ENCODE data around the gene BYSL. TPM values are rescaled to one million over a fixed set of nuclear protein-coding genes. Genes with fewer than 3 reads are reported as not detected.

Gene BYSL
- total and polyA plus RNA-seq, 9 of the 15 experiments (the other 6 are each of a cell fraction or from before 2014, with no cell fraction given): 22.2 to 92.3 (median 53.4) TPM

DNA sequence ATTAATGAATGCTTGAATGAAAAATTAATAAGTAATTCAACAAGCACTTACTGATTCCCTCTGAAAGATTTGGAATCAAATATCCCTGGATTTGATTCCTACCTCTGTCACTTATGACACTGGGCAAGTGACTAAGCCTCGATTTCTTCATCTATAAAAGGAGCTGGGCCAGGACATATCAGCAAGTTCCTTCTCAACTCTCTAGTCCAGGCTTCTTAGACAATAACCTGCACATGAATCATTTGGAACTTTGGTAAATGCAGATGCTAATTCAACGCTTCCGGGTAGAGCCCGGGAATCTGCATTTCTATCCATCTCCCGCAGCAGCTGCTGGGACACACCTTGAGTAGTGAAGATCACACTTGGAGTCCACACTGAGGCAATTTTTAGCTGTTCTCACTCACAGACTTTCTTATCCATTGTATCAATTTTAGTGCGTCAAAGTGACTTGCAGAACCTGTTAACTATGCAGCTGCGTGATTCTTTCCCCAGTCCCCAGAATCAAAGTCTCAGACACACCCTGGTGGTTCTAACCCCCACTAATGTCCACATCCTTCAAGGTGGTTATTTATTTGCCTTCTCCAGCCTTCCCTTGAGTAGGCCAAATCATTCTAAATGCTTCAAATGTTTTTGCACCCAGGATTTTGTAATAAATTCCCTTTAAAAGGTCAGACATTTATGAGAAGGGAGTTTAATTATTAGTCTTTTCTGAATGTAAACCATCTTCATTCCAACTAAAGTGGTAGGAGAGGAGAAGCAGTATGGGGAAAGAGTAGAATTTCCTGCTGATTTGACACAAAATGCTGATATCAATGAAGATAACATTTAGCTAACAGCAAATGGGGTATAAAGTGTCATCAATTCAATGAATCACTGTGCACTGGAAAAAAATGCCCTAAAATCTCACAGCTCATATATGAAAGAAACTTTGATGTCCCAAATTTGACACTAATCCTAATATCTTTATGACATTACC is 46.3 kb downstream of the BYSL start (continued):
- TF ChIP-seq, protein P1, sequence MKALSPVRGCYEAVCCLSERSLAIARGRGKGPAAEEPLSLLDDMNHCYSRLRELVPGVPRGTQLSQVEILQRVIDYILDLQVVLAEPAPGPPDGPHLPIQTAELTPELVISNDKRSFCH (CRISPR knock-in tag; IDR thresholded peaks at IDR 0.05): no peak
- TF ChIP-seq, protein P1 (tag; IDR thresholded peaks at IDR 0.05): 0 out of 2 replicates have a peak, but pooled peaks have one; percentile 53
- TF ChIP-seq BCOR (IDR thresholded peaks at IDR 0.05): 0 out of 2 replicates have a peak, but pooled peaks have one; percentile 42
- peak; percentile 58 for TF ChIP-seq MAFF (IDR thresholded peaks at IDR 0.05; ENCODE audit: low read length)
- no peak for TF ChIP-seq ZNF785 (CRISPR knock-in tag; IDR thresholded peaks at IDR 0.05)
- peak in 1 of 2 experiments; percentile 36; a peak in 1 of 4 replicates for TF ChIP-seq TEAD1 (CRISPR knock-in tag; IDR thresholded peaks at IDR 0.05)
- peak; percentile 58; the same call in 1 of the 2 replicates for TF ChIP-seq SMARCA5 (IDR thresholded peaks at IDR 0.05)
- TF ChIP-seq, protein P2, sequence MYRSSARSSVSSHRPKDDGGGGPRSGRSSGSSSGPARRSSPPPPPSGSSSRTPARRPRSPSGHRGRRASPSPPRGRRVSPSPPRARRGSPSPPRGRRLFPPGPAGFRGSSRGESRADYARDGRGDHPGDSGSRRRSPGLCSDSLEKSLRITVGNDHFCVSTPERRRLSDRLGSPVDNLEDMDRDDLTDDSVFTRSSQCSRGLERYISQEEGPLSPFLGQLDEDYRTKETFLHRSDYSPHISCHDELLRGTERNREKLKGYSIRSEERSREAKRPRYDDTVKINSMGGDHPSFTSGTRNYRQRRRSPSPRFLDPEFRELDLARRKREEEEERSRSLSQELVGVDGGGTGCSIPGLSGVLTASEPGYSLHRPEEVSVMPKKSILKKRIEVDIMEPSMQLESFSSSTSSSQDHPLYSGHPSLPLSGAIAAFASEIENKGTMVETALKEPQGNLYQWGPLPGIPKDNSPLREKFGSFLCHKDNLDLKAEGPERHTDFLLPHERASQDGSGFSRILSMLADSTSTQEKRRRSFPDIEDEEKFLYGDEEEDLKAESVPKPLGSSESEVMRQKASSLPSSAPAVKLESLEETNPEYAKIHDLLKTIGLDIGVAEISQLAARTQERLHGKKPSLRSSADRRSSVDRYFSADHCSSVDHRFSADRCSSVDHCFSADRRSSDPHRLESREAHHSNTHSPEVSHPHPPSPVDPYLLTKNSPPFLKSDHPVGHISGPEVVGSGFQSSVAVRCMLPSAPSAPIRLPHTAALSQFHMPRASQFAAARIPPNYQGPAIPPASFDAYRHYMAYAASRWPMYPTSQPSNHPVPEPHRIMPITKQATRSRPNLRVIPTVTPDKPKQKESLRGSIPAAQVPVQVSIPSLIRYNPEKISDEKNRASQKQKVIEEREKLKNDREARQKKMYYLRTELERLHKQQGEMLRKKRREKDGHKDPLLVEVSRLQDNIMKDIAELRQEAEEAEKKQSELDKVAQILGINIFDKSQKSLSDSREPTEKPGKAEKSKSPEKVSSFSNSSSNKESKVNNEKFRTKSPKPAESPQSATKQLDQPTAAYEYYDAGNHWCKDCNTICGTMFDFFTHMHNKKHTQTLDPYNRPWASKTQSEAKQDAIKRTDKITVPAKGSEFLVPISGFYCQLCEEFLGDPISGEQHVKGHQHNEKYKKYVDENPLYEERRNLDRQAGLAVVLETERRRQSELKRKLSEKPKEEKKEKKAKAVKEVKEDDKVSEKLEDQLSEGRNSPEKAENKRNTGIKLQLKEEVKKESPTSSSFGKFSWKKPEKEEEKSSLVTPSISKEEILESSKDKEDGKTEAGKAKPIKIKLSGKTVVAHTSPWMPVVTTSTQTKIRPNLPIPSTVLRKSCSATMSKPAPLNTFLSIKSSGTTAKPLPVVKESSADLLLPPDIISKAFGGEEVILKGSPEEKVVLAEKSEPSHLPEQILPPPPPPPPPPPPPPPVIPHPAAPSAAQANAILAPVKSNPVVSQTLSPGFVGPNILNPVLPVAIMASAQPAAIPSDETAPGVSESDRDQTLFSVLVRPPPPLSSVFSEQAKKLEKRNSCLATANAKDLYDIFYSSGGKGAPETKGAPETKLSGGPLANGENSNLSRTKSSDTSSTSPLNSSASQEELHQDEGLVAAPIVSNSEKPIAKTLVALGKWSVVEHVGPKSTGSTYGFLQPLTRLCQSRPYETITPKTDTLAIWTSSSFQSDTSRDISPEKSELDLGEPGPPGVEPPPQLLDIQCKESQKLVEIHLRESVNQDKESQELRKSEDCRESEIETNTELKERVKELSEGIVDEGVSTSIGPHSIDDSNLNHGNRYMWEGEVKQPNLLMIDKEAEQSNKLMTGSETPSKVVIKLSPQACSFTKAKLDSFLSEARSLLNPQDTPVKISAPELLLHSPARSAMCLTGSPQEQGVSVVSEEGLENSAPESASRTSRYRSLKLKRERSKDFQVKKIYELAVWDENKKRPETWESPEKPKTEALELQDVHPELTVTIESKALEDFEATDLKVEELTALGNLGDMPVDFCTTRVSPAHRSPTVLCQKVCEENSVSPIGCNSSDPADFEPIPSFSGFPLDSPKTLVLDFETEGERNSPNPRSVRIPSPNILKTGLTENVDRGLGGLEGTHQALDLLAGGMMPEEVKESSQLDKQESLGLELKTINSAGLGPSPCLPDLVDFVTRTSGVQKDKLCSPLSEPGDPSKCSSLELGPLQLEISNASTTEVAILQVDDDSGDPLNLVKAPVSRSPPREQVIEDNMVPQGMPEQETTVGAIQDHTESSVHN (IDR thresholded peaks at IDR 0.05; ENCODE audit: borderline replicate concordance in 1 of 2, low read depth in 1 of 2): peak in 1 of 2 experiments; percentile 47; a peak in 1 of 4 replicates
- no peak for TF ChIP-seq SIRT6 (IDR thresholded peaks at IDR 0.05; ENCODE audit: low read depth, low read length)
- TF ChIP-seq, protein P3, sequence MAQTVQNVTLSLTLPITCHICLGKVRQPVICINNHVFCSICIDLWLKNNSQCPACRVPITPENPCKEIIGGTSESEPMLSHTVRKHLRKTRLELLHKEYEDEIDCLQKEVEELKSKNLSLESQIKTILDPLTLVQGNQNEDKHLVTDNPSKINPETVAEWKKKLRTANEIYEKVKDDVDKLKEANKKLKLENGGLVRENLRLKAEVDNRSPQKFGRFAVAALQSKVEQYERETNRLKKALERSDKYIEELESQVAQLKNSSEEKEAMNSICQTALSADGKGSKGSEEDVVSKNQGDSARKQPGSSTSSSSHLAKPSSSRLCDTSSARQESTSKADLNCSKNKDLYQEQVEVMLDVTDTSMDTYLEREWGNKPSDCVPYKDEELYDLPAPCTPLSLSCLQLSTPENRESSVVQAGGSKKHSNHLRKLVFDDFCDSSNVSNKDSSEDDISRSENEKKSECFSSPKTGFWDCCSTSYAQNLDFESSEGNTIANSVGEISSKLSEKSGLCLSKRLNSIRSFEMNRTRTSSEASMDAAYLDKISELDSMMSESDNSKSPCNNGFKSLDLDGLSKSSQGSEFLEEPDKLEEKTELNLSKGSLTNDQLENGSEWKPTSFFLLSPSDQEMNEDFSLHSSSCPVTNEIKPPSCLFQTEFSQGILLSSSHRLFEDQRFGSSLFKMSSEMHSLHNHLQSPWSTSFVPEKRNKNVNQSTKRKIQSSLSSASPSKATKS (CRISPR knock-in tag; IDR thresholded peaks at IDR 0.05): no peak
- peak; percentile 35 for TF ChIP-seq EP300 (IDR thresholded peaks at IDR 0.05; ENCODE audit: low read length)
- TF ChIP-seq, protein P4, sequence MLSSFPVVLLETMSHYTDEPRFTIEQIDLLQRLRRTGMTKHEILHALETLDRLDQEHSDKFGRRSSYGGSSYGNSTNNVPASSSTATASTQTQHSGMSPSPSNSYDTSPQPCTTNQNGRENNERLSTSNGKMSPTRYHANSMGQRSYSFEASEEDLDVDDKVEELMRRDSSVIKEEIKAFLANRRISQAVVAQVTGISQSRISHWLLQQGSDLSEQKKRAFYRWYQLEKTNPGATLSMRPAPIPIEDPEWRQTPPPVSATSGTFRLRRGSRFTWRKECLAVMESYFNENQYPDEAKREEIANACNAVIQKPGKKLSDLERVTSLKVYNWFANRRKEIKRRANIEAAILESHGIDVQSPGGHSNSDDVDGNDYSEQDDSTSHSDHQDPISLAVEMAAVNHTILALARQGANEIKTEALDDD (IDR thresholded peaks at IDR 0.05): peak; percentile 48
- TF ChIP-seq FOXJ2 (tag; IDR thresholded peaks at IDR 0.05): 0 out of 2 replicates have a peak, but pooled peaks have one; percentile 8
